HG03439 (cell line): ENCODE measurements around the gene PLCD1.

ENCODE experiments used
- ATAC-seq: cut with Tn5 transposase; IDR thresholded peaks from one replicate; pipeline ENCODE4 v1.9.1; 2021; ENCODE audit warnings: mild to moderate bottlenecking, moderate library complexity; ENCODE audit not compliant: unreplicated experiment

PLCD1 gene

DNA sequence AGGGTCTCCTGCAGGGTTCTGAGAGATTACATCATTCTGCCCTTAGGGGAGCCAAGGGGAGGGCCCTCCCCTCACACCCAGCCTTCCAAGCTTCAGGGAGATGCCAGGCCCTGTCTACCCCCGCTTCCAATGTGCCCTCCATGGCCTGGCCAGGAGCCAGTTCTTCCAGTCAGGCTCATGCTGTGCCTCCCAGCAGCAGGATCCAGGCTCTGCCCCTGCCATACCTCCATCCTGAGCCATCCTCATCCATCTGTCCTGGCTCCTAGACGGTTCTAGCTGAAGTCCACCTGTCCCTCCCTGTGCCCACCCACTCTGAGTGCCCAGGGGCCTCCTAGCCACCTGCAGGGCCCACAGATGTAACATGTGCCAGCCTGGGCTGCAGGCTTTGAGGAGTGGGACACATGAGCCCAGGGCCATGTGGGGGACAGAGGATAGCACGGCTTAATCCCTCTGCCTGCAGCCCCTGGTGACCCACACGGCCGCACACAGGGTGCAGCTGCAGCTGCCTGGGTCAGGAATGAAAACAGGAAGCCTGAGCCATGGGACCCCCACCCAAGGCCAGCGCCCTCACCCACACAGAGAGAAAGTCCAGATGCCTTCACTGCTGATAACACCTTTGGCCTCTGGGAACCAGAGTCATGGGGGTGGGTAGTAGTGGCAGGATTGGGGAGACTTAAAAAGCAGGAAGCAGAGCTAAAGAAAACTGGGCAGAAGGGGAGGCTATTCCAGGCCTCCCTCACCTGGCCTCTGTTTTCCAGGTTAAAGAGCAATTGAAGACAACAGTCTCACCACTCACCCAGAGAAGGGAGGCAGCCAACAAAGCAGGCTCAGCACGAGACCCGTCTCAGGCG lies 11.8 kb downstream of the PLCD1 start:
- ATAC-seq, result no peak

- ATAC-seq, result no peak
Measured at GRCh38 chr3:38016847-38017444, 12.5 kb downstream of the PLCD1 start.

GRCh38 chr3:38016410-38016809 lies 13.0 kb downstream of the PLCD1 start:
- no peak for ATAC-seq

DNA sequence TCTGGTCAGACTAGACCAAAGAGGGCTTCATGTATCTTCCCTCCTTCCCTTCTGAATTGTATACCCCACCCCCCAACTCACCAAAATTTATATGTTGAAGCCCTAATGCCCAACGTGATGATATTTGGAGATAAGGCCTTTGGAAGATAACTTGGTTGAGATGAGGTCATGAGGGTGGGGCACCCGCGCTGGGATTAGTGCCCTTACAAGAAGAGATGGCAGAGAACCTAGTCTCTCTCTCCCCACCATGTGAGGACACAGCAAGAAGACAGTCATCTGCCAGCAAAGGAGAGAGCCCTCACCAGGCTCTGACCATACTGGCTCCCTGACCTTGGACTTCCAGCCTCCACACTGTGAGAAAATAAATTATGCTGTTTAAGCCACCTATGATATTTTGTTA lies 13.5 kb downstream of the PLCD1 start:
- ATAC-seq, result no peak

DNA sequence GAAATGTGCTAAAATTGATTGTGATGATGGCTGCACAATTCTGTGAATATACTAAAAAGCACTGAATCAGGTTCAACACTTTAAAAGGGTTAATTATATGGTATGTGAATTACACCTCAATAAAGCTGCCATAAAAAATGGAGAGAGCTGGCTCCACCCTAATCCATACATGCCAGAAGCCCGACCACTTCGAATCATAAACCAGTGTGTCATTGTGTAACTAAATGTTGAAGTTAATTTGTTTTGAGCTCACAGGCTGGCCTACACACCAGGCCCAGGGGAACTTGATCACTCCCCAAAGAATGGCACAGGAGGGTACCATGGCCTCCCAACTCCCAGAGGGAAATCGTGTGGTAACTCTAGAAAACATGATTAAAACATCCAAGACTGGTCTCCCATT lies 14.0 kb downstream of the PLCD1 start:
- ATAC-seq, result no peak

DNA sequence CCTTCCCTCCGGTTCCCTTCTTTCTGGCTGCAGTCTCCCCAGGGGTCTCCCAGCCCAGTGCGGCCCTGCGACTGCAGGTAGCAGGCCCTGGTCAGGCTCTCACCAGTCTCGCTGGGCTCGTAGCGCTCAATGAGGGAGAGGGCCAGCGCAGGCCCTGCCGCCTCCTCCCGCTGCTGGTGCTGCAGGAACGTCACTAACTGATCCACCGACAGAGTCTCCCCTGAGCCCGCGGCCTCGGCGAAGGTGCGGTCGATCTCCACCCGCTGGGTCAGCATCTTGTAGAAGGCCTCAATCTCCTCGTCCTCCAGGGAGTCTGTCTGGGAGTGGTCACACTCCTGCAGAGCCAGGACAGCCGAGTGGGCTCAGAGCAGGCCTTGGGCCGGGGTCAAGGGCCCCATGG lies 18.3 kb downstream of the PLCD1 start:
- ATAC-seq, result no peak

GRCh38 chr3:38009807-38010591 lies 19.4 kb downstream of the PLCD1 start:
- no peak for ATAC-seq

DNA sequence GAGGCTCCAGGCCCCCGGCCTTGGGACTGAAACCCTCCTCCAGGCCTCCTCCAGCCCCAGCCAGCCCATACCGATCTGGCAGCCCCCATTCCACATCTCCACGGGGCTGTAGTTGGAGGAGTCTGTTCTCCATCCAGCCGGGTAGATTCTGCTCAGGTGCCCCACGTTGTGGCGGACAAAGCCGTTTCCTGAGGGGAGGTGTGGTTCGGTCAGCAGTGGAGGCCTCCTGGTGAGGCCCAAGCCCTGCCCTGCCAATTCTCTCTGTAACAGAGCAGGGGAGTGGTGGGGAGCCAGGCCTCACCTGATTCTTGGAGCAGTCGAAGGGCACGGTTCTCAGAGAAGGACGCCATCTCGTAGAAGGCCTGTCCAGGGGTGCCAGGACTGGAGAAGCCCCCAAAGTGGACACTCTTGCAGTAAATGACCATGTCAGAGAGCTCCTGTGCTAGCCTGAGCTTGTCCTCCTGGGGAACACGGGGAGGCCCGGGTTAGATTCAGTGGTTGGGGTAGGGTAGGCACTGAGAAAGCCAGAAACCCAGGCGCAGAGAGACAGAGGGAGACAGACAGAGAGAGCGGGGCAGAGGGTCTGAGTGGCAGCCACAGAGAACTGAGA lies 20.4 kb downstream of the PLCD1 start:
- no peak for ATAC-seq

DNA sequence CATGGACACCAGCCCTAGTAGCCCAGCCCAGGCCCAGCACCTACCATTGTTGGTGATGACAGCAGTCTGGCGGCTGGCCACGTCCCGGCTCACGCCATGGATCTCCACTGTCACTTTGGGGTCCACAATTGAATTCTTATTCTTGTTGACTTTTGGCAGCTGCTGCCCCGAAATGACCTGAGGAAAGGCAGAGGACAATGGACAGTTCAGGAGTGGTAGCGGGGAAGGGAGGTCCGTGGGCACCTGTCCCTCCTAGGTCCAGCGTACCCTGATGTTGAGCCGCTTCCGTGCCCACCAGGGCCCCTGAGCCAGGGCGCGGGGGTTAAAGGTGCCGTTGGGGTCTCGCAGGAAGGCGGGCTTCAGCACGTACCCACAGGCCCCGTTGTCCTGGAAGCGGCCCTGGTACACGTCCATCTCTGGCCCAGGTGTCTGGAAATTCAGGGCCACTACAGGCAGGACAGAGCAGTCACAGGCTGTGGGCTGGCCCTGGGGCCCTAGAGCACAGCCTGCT lies 21.2 kb downstream of the PLCD1 start:
- no peak for ATAC-seq

DNA sequence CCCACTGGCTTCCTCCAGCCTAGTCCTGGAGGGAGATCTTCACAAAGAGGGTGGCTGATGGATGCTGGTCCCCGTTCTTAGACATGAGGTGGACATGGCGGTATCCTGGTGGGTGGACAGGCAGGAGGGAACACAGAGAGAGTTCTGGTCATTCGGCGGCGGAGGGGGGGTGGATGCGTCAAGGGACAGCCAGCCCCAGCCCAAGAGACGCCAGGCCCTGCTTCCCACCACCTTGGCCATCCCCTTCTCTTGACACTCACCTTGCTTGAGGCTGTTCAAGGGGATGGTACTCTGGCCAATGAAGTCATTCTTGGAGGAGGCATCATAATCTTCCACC lies 21.7 kb downstream of the PLCD1 start:
- no peak for ATAC-seq

GRCh38 chr3:38006445-38006995 lies 22.9 kb downstream of the PLCD1 start:
- ATAC-seq, result no peak

DNA sequence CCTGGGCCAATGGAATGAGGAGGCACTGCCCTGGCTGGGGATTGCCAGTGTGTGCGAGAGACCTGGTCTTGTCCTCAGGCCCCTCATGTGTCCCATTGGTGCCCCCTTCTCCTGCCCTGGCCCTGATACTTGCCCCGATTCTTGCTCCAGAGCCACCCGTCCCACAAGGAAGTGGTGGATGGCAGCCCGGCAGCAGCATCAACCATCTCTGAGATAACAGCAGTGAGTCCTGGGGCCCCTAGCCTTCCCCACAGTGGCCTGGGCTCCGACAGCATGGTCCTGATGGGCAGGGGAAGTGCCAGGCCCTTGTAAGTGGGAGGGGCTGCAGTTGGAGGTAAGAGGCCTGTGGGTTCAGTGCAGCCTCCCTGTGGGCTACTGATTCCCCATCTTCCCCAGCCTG lies 23.4 kb downstream of the PLCD1 start:
- ATAC-seq, result no peak

- ATAC-seq, result no peak
Measured at GRCh38 chr3:38005076-38006020, 24.1 kb downstream of the PLCD1 start.

- no peak for ATAC-seq
Measured at GRCh38 chr3:38004415-38005075, 24.9 kb downstream of the PLCD1 start.

DNA sequence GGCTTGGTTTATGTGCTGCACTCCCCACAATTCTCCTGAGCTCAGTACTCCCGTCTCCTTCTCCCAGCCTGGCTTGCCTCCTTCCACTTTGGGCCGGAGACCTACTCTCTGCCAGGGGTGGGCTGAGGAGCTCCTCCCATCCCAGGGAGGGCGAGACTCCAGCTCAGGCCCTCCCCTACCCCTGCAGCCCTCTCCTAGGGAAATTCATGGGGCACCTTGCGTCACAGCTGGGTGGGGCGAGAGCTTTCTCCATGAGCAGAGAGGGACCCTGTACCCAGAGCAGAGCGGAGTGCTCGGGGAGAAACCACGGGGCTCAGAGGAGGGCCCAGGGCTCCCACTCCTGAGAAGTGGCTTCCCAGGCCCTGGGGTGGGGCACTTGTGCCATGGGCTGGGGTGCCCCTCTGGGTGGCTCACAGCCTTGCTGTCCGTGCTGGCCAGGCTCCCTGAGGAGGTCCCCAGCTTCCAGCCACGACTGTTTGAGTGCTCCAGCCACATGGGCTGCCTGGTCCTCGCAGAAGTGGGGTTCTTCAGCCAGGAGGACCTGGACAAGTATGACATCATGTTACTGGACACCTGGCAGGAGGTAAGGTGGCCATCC lies 25.5 kb downstream of the PLCD1 start:
- no peak for ATAC-seq

DNA sequence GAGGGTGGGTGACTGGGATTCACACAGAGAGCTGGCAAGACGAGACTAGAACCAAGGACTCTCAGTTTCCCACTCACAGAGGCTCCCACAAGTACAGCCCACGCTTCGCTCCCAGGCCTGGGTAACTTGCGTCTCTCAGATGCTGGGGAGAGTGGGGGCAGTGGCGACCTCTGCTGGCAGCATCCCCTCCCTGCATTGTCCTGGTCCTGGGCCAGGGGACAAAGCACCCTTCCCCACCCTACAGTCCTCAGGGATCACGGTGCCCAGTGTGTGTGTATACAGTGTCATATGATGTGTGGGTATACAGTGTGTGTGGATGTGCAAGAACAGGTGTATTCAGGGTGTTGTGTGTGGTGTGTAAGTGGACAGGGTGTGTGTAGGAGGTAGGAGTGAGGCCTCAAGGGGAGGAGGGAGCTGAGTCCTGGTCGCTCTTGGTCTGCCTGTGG lies 26.0 kb downstream of the PLCD1 start:
- ATAC-seq, result no peak

- no peak for ATAC-seq
Measured at GRCh38 chr3:38002940-38003339, 26.5 kb downstream of the PLCD1 start.

DNA sequence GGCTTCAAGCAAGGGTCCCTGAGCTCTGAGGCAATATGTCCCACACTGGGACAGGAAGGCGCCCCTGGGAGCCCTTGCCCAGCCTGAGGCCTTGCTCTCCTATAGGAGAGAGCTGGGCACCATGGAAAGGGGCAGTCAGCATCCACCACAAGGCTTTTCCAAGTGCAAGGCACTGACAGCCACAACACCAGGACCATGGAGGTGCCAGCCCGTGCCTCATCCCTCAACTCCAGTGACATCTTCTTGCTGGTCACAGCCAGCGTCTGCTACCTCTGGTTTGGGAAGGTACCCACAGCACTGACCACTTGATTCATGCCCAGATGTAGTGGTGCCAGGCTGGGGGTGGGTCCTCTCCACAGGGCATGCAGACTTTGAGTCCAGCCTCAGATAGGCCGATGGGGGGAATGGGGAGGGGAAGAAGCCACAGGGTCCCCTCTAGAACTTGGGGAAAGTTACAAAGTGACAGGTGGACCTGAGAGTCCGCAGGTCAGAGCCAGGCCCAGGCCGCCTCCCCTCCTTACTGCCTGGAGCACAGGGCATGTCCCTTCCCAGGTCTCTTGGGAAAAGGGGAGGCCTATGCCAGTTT lies 27.1 kb downstream of the PLCD1 start:
- ATAC-seq, result no peak
